ENCODE results near the gene RNASEH1.

RNASEH1 gene, protein sequence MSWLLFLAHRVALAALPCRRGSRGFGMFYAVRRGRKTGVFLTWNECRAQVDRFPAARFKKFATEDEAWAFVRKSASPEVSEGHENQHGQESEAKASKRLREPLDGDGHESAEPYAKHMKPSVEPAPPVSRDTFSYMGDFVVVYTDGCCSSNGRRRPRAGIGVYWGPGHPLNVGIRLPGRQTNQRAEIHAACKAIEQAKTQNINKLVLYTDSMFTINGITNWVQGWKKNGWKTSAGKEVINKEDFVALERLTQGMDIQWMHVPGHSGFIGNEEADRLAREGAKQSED

DNA sequence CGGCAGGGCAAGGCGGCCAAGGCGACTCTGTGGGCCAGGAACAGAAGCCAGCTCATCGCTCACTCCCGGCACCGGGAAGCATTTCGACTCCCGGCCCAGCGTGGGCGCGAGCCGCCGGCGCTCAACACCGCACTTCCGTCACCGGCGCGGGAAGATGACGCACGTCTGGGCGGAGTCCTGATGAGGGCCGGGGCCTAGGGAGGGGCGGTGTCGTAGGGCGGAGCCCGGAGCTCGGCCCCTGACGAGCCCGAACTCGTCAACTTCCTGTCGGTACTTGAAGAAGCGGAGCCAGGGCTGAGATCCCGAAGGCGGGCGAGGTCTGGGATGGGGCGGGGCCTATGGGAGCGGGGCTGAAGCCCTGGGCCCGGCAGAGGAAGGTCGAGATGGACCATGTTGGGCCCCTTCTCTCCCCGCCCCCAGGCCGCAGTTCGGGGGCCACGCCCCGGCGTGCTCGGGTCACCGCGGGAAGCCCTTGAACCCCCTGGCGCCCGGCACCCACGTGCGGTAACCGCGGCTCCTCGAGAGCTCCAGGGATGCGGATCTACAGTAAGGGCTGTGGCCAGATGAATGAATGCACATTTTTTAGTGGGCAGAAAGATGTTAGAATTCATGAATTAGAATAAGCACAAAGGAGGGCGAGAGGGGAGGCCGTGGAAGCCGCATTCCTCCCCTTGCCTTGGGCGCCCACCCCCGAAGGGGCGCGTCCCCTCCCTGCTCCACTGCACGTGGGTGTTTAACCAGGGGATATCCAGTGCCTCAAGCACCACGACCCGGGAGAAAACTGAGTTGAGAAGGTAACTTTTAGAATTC, at the start of gene RNASEH1:
Gene RNASEH1, minus strand, starts transcription at position 129 of the 810 bp plus-strand sequence. Its CDS starts 73 bp downstream, at position 56.
- Histone ChIP-seq H3K36me3 (ENCODE audit: control insufficient read depth, low read length) (peaks cover 75% of the 10 kb centered on the region), H3K4me1 (ENCODE audit: control insufficient read depth, low read length) (peaks cover 41% of the 10 kb centered on the region), H3F3A (ENCODE audit: control insufficient read depth, insufficient read depth) (peaks cover 16% of the 10 kb centered on the region), H3K4me3 (ENCODE audit: low read length) (peak within 1 kb of the TSS; percentile 84), H3K79me2 (ENCODE audit: control insufficient read depth, low read length) (peaks cover 57% of the 10 kb centered on the region), H3K9me3 (ENCODE audit: control insufficient read depth, insufficient read depth, low read length) (no peaks in the 10 kb centered on the region), H3K27me3 (ENCODE audit: control insufficient read depth, low read length) (no peaks in the 10 kb centered on the region), H3K27ac (ENCODE audit: low read depth, low read length) (peak within 1 kb of the TSS; percentile 92), H3K4me2 (ENCODE audit: low read length) (peak within 1 kb of the TSS; percentile 92), H4K20me1 (ENCODE audit: control insufficient read depth, insufficient read depth, low read depth, low read length) (peaks cover 10% of the 10 kb centered on the region; the same call in 1 of the 2 replicates), H3K9me2 (replicated peaks; ENCODE audit: control insufficient read depth, low read length) (no peaks in the 10 kb centered on the region)
- no peak for TF ChIP-seq CTCF (IDR thresholded peaks at IDR 0.05; ENCODE audit: low read depth, low read length, poor library complexity, severe bottlenecking)
- TF ChIP-seq EZH2phosphoT487 (IDR thresholded peaks at IDR 0.05; ENCODE audit: borderline replicate concordance, low read length), result no peak

DNA sequence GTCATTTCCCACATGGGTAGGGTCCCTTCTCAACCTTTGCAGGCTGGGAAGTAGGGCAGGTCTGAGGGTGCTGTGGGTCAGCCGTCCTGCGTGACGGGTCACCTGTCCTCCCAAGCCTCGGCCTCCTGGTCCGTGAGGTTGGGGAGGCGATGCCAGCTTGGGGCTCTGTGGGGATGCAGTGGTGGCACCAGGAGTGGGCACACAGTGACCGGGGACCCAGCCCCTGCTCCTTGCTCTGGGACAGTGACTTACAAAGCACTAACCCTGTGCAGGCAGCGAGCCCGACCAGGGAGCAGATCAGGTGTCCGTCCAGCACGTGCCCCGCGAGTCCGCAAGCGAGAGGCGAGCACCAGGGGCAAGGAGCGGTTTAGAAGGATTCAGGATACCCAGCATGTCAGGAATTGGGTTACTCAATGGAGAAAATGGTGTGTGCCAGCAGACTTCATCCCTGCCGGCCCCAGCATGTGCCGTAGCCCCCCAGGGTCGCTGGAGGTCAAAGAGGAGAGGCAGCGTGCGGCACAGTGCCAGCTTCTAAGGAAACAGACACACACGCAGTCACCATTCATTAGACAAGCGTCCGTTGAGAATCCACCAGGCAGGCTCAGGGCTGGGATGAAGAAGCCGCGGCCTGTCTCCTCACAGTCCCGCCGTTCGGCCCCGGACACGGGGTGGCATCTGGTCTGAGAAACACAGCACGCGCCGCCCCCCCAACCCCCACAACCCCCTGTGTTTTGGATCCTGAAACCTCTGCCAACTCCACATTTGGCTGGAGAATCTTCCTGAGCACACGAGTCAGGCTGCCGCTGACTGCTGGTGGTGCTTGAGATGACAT, 48.5 kb upstream of the RNASEH1 start:
- H3K27me3 ChIP-seq (ENCODE audit: control insufficient read depth, low read length), result no peaks in the 10 kb centered on the region
- H3K36me3 ChIP-seq (ENCODE audit: control insufficient read depth, low read length), result no peaks in the 10 kb centered on the region
- no peaks in the 10 kb centered on the region for H4K20me1 ChIP-seq (ENCODE audit: control insufficient read depth, insufficient read depth, low read depth, low read length)
- no peaks in the 10 kb centered on the region for H3K9me2 ChIP-seq (replicated peaks; ENCODE audit: control insufficient read depth, low read length)
- peaks cover 54% of the 10 kb centered on the region for H3K4me1 ChIP-seq (ENCODE audit: control insufficient read depth, low read length)
- no peaks in the 10 kb centered on the region for H3K9me3 ChIP-seq (ENCODE audit: control insufficient read depth, insufficient read depth, low read length)
- H3F3A ChIP-seq (ENCODE audit: control insufficient read depth, insufficient read depth), result peaks cover 13% of the 10 kb centered on the region
- H3K4me2 ChIP-seq (ENCODE audit: low read length), result no peak overlapping the region
- H3K27ac ChIP-seq (ENCODE audit: low read depth, low read length), result no peak overlapping the region
- TF ChIP-seq EZH2phosphoT487 (IDR thresholded peaks at IDR 0.05; ENCODE audit: borderline replicate concordance, low read length) (no peak), CTCF (IDR thresholded peaks at IDR 0.05; ENCODE audit: low read depth, low read length, poor library complexity, severe bottlenecking) (no peak)
- no peak overlapping the region for H3K4me3 ChIP-seq (ENCODE audit: low read length)
- no peaks in the 10 kb centered on the region for H3K79me2 ChIP-seq (ENCODE audit: control insufficient read depth, low read length)

DNA sequence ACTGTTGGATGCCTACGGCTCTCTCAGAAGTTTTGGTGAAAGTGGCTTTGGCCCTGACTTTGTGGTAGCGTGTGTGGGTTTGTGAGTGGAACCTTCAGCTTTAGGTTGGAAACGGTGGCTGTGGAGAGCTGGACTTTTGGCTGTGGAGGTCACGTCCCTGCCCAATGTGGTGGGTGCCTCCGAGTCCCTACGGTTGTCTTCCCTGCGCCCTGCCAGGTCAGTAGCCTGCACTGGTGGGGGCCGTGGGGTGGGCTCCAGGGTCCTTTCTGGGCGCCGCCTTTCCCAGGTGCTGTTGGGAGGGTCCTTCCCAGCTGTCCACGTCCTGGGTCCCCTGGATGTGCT, 47.9 kb upstream of the RNASEH1 start:
- H3F3A ChIP-seq (ENCODE audit: control insufficient read depth, insufficient read depth), result peaks cover 13% of the 10 kb centered on the region
- peak overlapping the region; percentile 45 for H3K4me2 ChIP-seq (ENCODE audit: low read length)
- H3K79me2 ChIP-seq (ENCODE audit: control insufficient read depth, low read length), result no peaks in the 10 kb centered on the region
- H4K20me1 ChIP-seq (ENCODE audit: control insufficient read depth, insufficient read depth, low read depth, low read length), result no peaks in the 10 kb centered on the region
- TF ChIP-seq EZH2phosphoT487 (IDR thresholded peaks at IDR 0.05; ENCODE audit: borderline replicate concordance, low read length) (no peak), CTCF (IDR thresholded peaks at IDR 0.05; ENCODE audit: low read depth, low read length, poor library complexity, severe bottlenecking) (no peak)
- no peaks in the 10 kb centered on the region for H3K27me3 ChIP-seq (ENCODE audit: control insufficient read depth, low read length)
- H3K9me2 ChIP-seq (replicated peaks; ENCODE audit: control insufficient read depth, low read length), result no peaks in the 10 kb centered on the region
- peak overlapping the region; percentile 42; the same call in 1 of the 2 replicates for H3K4me3 ChIP-seq (ENCODE audit: low read length)
- H3K36me3 ChIP-seq (ENCODE audit: control insufficient read depth, low read length), result no peaks in the 10 kb centered on the region
- peak overlapping the region; percentile 37 for H3K27ac ChIP-seq (ENCODE audit: low read depth, low read length)
- H3K4me1 ChIP-seq (ENCODE audit: control insufficient read depth, low read length), result peaks cover 48% of the 10 kb centered on the region
- H3K9me3 ChIP-seq (ENCODE audit: control insufficient read depth, insufficient read depth, low read length), result no peaks in the 10 kb centered on the region

Measured in DOHH2 (cell line).